ENCODE measurements around the gene POLG2.
"Not testable (repeated sequence)": the region's sequence is repeated elsewhere in the genome, so short reads cannot be mapped to it uniquely, and the experiment has no call there.

POLG2 gene

GRCh38 chr17:64441772-64442540, 54.9 kb downstream of the POLG2 start:
- H3K4me3 ChIP-seq (IDR thresholded peaks at IDR 0.05; ENCODE audit: insufficient read depth, low read depth, low read length) = no peak overlapping the region
- H3K4me1 ChIP-seq (ENCODE audit: low read depth, poor library complexity, severe bottlenecking) = peaks cover 7% of the 10 kb centered on the region
- no peak overlapping the region for H3K27ac ChIP-seq
- H4K20me1 ChIP-seq (ENCODE audit: insufficient read depth) = no peaks in the 10 kb centered on the region
- no peaks in the 10 kb centered on the region for H3K27me3 ChIP-seq (ENCODE audit: insufficient read depth, low read depth)
- no peaks in the 10 kb centered on the region for H3K36me3 ChIP-seq (ENCODE audit: insufficient read depth)
- peak overlapping the region; percentile 16; the same call in 1 of the 2 replicates for H2AFZ ChIP-seq (ENCODE audit: low read depth)
- no peaks in the 10 kb centered on the region for H3K79me2 ChIP-seq (ENCODE audit: insufficient read depth, low read depth)
- TF ChIP-seq CTCF (conservative IDR thresholded peaks at IDR 0.05; ENCODE audit: low read depth, low read length) = no peak
- H3K9ac ChIP-seq = no peak overlapping the region
- peak overlapping the region; percentile 22; the same call in 1 of the 2 replicates for H3K4me2 ChIP-seq

GRCh38 chr17:64439956-64440355, 56.9 kb downstream of the POLG2 start:
- no peaks in the 10 kb centered on the region for H3K36me3 ChIP-seq (ENCODE audit: insufficient read depth)
- H3K9ac ChIP-seq = no peak overlapping the region
- peaks cover 7% of the 10 kb centered on the region for H3K4me1 ChIP-seq (ENCODE audit: low read depth, poor library complexity, severe bottlenecking)
- no peaks in the 10 kb centered on the region for H4K20me1 ChIP-seq (ENCODE audit: insufficient read depth)
- H2AFZ ChIP-seq (ENCODE audit: low read depth) = no peak overlapping the region
- H3K79me2 ChIP-seq (ENCODE audit: insufficient read depth, low read depth) = no peaks in the 10 kb centered on the region
- H3K27me3 ChIP-seq (ENCODE audit: insufficient read depth, low read depth) = no peaks in the 10 kb centered on the region
- H3K27ac ChIP-seq = no peak overlapping the region
- no peak for TF ChIP-seq CTCF (conservative IDR thresholded peaks at IDR 0.05; ENCODE audit: low read depth, low read length)
- H3K4me3 ChIP-seq (IDR thresholded peaks at IDR 0.05; ENCODE audit: insufficient read depth, low read depth, low read length) = no peak overlapping the region
- no peak overlapping the region for H3K4me2 ChIP-seq

- not testable (repeated sequence) for H3K4me1 ChIP-seq (ENCODE audit: low read depth, poor library complexity, severe bottlenecking); H3K27ac ChIP-seq; H3K9ac ChIP-seq; H3K79me2 ChIP-seq (ENCODE audit: insufficient read depth, low read depth); H4K20me1 ChIP-seq (ENCODE audit: insufficient read depth); H3K4me3 ChIP-seq (IDR thresholded peaks at IDR 0.05; ENCODE audit: insufficient read depth, low read depth, low read length); H3K36me3 ChIP-seq (ENCODE audit: insufficient read depth); H3K27me3 ChIP-seq (ENCODE audit: insufficient read depth, low read depth); H2AFZ ChIP-seq (ENCODE audit: low read depth); H3K4me2 ChIP-seq
Observed at GRCh38 chr17:64439521-64439920, 57.3 kb downstream of the POLG2 start.

- H3K4me2 ChIP-seq = no peak overlapping the region
- no peaks in the 10 kb centered on the region for H3K36me3 ChIP-seq (ENCODE audit: insufficient read depth)
- TF ChIP-seq CTCF (conservative IDR thresholded peaks at IDR 0.05; ENCODE audit: low read depth, low read length) = no peak
- H3K4me1 ChIP-seq (ENCODE audit: low read depth, poor library complexity, severe bottlenecking) = peaks cover 7% of the 10 kb centered on the region
- H3K27me3 ChIP-seq (ENCODE audit: insufficient read depth, low read depth) = no peaks in the 10 kb centered on the region
- H3K4me3 ChIP-seq (IDR thresholded peaks at IDR 0.05; ENCODE audit: insufficient read depth, low read depth, low read length) = no peak overlapping the region
- H4K20me1 ChIP-seq (ENCODE audit: insufficient read depth) = no peaks in the 10 kb centered on the region
- H3K9ac ChIP-seq = no peak overlapping the region
- no peak overlapping the region for H3K27ac ChIP-seq
- H2AFZ ChIP-seq (ENCODE audit: low read depth) = no peak overlapping the region
- no peaks in the 10 kb centered on the region for H3K79me2 ChIP-seq (ENCODE audit: insufficient read depth, low read depth)
Observed at GRCh38 chr17:64437944-64438525, 58.8 kb downstream of the POLG2 start.

GRCh38 chr17:64431534-64431933, 65.3 kb downstream of the POLG2 start:
- Histone ChIP-seq H3K4me1 (ENCODE audit: low read depth, poor library complexity, severe bottlenecking) (no peaks in the 10 kb centered on the region), H3K4me2 (no peak overlapping the region), H3K27me3 (ENCODE audit: insufficient read depth, low read depth) (no peaks in the 10 kb centered on the region), H3K9ac (no peak overlapping the region), H2AFZ (ENCODE audit: low read depth) (no peak overlapping the region), H3K4me3 (IDR thresholded peaks at IDR 0.05; ENCODE audit: insufficient read depth, low read depth, low read length) (no peak overlapping the region), H3K36me3 (ENCODE audit: insufficient read depth) (no peaks in the 10 kb centered on the region), H4K20me1 (ENCODE audit: insufficient read depth) (no peaks in the 10 kb centered on the region), H3K27ac (no peak overlapping the region), H3K79me2 (ENCODE audit: insufficient read depth, low read depth) (no peaks in the 10 kb centered on the region)
- no peak for TF ChIP-seq CTCF (conservative IDR thresholded peaks at IDR 0.05; ENCODE audit: low read depth, low read length)

GRCh38 chr17:64430036-64430435, 66.8 kb downstream of the POLG2 start:
- H3K4me1 ChIP-seq (ENCODE audit: low read depth, poor library complexity, severe bottlenecking); H3K9ac ChIP-seq; H3K4me2 ChIP-seq; H3K27ac ChIP-seq; H3K36me3 ChIP-seq (ENCODE audit: insufficient read depth); H3K4me3 ChIP-seq (IDR thresholded peaks at IDR 0.05; ENCODE audit: insufficient read depth, low read depth, low read length); H4K20me1 ChIP-seq (ENCODE audit: insufficient read depth); H2AFZ ChIP-seq (ENCODE audit: low read depth); H3K79me2 ChIP-seq (ENCODE audit: insufficient read depth, low read depth); H3K27me3 ChIP-seq (ENCODE audit: insufficient read depth, low read depth): not testable (repeated sequence)
